SK-N-MC (cell line): ENCODE data around the gene DCTN3.

Source experiments
- EZH2 ChIP-seq: fragments of 200-600 bp; sonication (generic); IDR thresholded peaks from one replicate; pipeline ENCODE4 v1.6.1; 2017; ENCODE audit warnings: antibody characterized with exemption
- POLR2AphosphoS5 ChIP-seq: IDR thresholded peaks from 2 replicates; pipeline ENCODE4 v1.6.1; 2012; ENCODE audit warnings: mild to moderate bottlenecking, low read depth, low read length, borderline replicate concordance

- TF ChIP-seq POLR2AphosphoS5 (no peak), EZH2 (no peak)
These were observed 54.0 kb downstream of the DCTN3 start for GRCh38 chr9:34566322-34566721.
